ENCODE data around the gene ZNF135. TPM values are rescaled to one million over a fixed set of nuclear protein-coding genes. Genes with fewer than 3 reads are reported as not detected.

ZNF135 gene
- total RNA-seq, 1 donor from 2014 or later: 6.3 TPM

DNA sequence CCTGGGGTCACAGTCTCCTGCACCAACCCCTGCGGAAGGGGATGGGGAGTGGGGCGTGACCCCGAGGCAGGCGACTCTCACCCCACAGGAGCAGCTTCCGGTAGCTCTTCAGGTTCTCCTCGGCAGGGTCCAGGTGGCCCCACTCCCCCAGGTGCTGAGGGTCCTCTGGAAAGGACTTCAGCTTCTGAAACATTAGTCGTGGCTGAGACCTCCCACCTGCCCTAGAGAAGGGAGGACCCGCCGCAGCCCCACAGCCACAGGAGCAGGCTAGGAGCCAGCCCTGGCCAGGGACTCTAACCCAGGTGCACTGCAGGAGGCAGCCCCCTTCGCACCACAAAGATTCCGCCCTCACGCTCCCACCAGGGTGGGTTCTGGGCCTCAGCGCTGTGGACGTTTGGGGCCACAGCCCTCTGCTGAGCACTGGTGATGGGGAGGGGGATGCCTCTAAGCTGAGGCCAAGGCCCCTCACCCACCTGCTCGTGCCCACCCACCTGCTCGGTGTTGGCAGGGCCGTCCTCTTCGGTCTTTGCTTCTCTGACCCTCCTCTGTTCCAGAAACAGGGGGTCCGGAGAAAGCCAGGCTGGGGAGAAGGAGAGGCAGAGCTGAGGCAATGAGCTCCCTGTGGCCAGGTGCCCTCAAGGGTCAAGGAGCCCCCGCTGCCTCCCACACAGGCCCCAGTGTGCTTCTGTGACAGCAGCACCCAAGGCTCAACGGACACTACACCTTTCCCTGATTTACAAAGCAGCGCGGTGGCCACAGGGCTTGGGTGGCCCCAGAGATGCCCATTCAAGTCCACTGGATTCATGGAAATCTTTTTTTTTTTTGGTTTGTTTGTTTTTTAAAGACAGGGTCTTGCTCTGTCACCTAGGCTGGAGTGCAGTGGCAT lies 28.0 kb downstream of the ZNF135 start:
- no peak for DNase-seq (ENCODE audit: low read depth, low spot score)
- Mint-ChIP-seq H3K4me3 (no peak overlapping the region), H3K4me1 (no peaks in the 10 kb centered on the region), H3K27me3 (ENCODE audit: low read depth) (no peaks in the 10 kb centered on the region), H3K36me3 (ENCODE audit: low read depth) (peaks cover 42% of the 10 kb centered on the region), H3K9me3 (peaks cover 13% of the 10 kb centered on the region), H3K27ac (ENCODE audit: unreplicated experiment) (no peak overlapping the region)
- TF ChIP-seq, protein P1, sequence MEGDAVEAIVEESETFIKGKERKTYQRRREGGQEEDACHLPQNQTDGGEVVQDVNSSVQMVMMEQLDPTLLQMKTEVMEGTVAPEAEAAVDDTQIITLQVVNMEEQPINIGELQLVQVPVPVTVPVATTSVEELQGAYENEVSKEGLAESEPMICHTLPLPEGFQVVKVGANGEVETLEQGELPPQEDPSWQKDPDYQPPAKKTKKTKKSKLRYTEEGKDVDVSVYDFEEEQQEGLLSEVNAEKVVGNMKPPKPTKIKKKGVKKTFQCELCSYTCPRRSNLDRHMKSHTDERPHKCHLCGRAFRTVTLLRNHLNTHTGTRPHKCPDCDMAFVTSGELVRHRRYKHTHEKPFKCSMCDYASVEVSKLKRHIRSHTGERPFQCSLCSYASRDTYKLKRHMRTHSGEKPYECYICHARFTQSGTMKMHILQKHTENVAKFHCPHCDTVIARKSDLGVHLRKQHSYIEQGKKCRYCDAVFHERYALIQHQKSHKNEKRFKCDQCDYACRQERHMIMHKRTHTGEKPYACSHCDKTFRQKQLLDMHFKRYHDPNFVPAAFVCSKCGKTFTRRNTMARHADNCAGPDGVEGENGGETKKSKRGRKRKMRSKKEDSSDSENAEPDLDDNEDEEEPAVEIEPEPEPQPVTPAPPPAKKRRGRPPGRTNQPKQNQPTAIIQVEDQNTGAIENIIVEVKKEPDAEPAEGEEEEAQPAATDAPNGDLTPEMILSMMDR (conservative IDR thresholded peaks at IDR 0.05): no peak

DNA sequence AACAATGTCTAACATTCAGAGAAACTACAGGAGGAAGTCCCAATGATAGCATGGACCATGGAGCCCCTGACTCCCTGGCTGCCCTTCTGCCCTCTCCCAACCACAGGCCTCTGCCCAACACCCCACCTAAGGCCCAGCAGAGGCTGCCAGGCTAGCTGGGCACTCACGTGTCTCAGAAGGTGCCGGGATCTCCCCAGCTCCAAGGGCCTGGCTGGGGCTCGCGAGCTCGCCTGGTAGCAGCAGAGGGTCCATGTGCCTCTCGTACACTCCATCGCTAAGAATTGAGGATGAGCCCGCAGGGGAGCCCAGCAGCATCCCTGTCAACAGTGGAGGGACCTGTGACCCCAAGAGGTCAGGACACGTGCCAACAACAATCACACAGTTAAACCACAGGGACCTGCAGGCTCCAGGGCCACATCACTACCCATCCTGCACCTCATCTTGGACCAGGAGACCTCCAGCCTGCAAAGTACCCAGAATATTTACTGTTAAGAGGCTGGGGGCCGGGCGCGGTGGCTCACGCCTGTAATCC lies 29.5 kb downstream of the ZNF135 start:
- Mint-ChIP-seq H3K9me3 (peaks cover 10% of the 10 kb centered on the region), H3K4me1 (no peaks in the 10 kb centered on the region)
- DNase-seq (ENCODE audit: low read depth, low spot score): no peak

DNA sequence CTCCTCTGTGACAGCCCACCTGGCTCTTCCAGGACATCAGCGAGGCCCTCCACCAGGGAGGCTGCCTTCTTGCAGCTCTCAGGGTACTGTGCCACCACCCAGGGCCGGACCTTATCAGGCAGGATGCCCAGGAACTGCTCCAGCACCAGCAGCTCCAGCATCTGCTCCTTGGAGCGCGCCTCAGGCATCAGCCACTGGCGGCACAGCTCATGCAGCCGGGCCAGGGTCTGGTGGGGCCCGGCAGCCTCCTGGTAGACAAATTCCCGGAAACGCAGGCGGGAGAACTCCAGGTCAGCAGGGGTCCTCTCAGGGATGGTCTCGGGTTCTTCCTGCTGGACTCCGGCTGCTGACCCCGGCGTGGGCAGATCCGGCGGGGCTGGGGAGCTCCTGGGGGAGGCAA lies 30.8 kb downstream of the ZNF135 start:
- no peaks in the 10 kb centered on the region for H3K27me3 Mint-ChIP-seq (ENCODE audit: low read depth)
- TF ChIP-seq, protein P1 (conservative IDR thresholded peaks at IDR 0.05): no peak
- no peaks in the 10 kb centered on the region for H3K4me1 Mint-ChIP-seq
- DNase-seq (ENCODE audit: low read depth, low spot score): no peak
- peaks cover 36% of the 10 kb centered on the region for H3K36me3 Mint-ChIP-seq (ENCODE audit: low read depth)
- no peak overlapping the region for H3K27ac Mint-ChIP-seq (ENCODE audit: unreplicated experiment)
- H3K4me3 Mint-ChIP-seq: no peak overlapping the region
- H3K9me3 Mint-ChIP-seq: peaks cover 5% of the 10 kb centered on the region

More for the DNA sequence above, 29.5 kb downstream of the ZNF135 start:
- Mint-ChIP-seq H3K27ac (ENCODE audit: unreplicated experiment) (no peak overlapping the region), H3K4me3 (no peak overlapping the region), H3K36me3 (ENCODE audit: low read depth) (peaks cover 42% of the 10 kb centered on the region), H3K27me3 (ENCODE audit: low read depth) (no peaks in the 10 kb centered on the region)
- TF ChIP-seq, protein P1 (conservative IDR thresholded peaks at IDR 0.05): no peak

DNA sequence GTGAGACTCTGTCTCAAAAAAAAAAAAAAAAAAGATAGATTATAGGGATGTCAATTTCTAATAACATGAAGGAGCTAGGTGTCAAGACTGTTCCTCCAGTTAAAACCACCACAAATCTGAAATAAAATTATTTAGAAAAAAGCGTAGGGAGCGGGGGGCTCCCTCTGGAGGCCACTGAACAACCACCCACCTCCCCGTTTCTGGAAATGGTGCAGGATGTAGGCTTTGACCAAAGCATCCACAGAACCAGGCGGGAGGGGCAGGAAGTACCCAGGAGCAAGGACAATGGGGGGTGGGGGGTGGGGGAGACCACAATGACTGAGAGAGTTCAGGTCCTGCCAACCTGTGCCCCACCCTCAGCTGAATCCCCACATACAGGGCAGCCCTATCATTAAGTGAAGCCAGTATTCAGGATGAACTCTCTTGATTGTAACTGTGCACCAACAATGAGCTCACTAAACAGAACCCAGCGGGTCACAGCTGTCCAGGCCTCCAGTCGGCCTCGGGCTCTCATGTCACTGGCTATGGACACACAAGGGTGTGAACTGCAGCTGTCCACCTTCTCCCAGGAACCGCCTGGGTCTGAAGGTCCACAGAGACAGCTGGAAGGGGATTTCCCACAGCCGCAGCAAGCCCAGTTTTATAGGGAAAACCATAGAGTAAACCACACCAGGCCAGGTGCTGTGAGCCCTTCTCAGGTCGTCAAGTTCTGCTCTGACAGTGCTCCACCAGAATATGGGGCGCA lies 32.3 kb downstream of the ZNF135 start:
- Mint-ChIP-seq H3K36me3 (ENCODE audit: low read depth) (peaks cover 37% of the 10 kb centered on the region), H3K9me3 (peaks cover 5% of the 10 kb centered on the region), H3K27ac (ENCODE audit: unreplicated experiment) (no peak overlapping the region), H3K4me3 (peak overlapping the region; percentile 73), H3K27me3 (ENCODE audit: low read depth) (no peaks in the 10 kb centered on the region), H3K4me1 (no peaks in the 10 kb centered on the region)
- TF ChIP-seq, protein P1 (conservative IDR thresholded peaks at IDR 0.05): no peak
- no peak for DNase-seq (ENCODE audit: low read depth, low spot score)

DNA sequence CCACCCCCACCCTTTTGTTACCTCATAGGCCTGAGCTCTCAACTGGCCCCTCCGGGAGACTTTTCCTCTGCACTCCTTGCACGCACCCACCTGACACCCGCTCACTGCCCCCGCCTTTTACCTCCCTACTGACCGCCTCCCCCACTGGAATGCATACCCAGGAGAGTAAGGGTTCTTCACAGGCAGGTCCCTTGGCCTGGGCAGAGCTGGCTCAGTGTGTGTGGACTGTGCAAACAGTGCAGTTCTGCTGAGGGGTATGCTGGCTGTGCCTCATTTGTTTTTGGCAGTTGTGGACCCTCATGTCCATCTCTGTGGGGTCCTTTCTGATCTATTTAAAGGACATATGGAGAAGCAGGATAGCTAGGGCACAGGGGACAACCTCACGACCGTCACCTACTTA lies 34.0 kb downstream of the ZNF135 start:
- Mint-ChIP-seq H3K4me1 (peaks cover under 1% of the 10 kb centered on the region), H3K9me3 (peaks cover 5% of the 10 kb centered on the region), H3K4me3 (no peak overlapping the region), H3K27me3 (ENCODE audit: low read depth) (no peaks in the 10 kb centered on the region), H3K27ac (ENCODE audit: unreplicated experiment) (no peak overlapping the region), H3K36me3 (ENCODE audit: low read depth) (peaks cover 28% of the 10 kb centered on the region)
- TF ChIP-seq, protein P1 (conservative IDR thresholded peaks at IDR 0.05): no peak
- DNase-seq (ENCODE audit: low read depth, low spot score): no peak

Data from neural crest cell (in vitro differentiated cells).